HCT116 (cell line): ENCODE measurements around the gene APBA2. TPM values are rescaled to one million over a fixed set of nuclear protein-coding genes. Genes with fewer than 3 reads are reported as not detected.

Experiments used
- ATAC-seq: fragments of 200-7000 bp; cut with Tn5 transposase; 2 replicates; pipeline ENCODE4 v1.9.1; 2020; ENCODE audit warnings: mild to moderate bottlenecking, moderate library complexity
- BruUV-seq: library from RNA; stranded (reverse); fragments of 400-500 nt; replicated peaks from 2 replicates; lab custom pipeline; 2021; lab: Mats Ljungman, UMichigan
- CTCF ChIA-PET: fragments of 300-600 bp; sonication (Branson Sonifier 250); formaldehyde crosslinking; loops from one replicate; lab custom pipeline; 2021; ENCODE audit warnings: antibody characterized with exemption; lab: Charles Lee
- POLR2A ChIA-PET: fragments of 300-600, 350-600 bp; sonication (Branson Sonifier 250); formaldehyde crosslinking; loops from one replicate; lab custom pipeline; 2021; ENCODE audit warnings: antibody characterized with exemption; lab: Charles Lee
- RAD21 ChIA-PET, 2 experiments: fragments of 300-600 bp; sonication (Branson Sonifier 250); formaldehyde crosslinking; loops; one replicate each; lab custom pipeline; 2023; ENCODE audit warnings: low total read pairs in 2 of 2; ENCODE audit not compliant: uncharacterized antibody in 2 of 2, unreplicated experiment in 2 of 2, low non-redundant PET in 1 of 2; lab: Charles Lee
- DNase-seq: peaks from one replicate; pipeline ENCODE4 v3.0.0-alpha.2; 2010; ENCODE audit warnings: low read depth, low spot score
- H2AFZ ChIP-seq: fragments of 200-600 bp; shearing (Covaris generic), sonication (generic); 2 replicates; pipeline ENCODE4 v1.6.1; 2017; ENCODE audit warnings: low read depth, mixed run types, mixed read lengths, antibody characterized with exemption, low read length; ENCODE audit not compliant: poor library complexity, severe bottlenecking
- H3K27ac ChIP-seq: 2 replicates; pipeline ENCODE4 v1.5.1; 2012; ENCODE audit warnings: low read depth, low read length
- H3K27me3 ChIP-seq: fragments of 200-600 bp; sonication (generic); 2 replicates; pipeline ENCODE4 v1.6.1; 2016; ENCODE audit warnings: mixed run types, low read length, mixed read lengths; ENCODE audit not compliant: insufficient read depth
- H3K36me3 ChIP-seq, 2 experiments: fragments of 200-500 bp in 1 of 2; fragments of 200-600 bp in 1 of 2; sonication (Bioruptor generic) in 1 of 2; sonication (generic) in 1 of 2; 2 replicates each; pipeline versions ENCODE4 v1.5.1 to v1.6.1; 2014 to 2016; ENCODE audit warnings: low read length in 2 of 2, inconsistent platforms in 1 of 2, mixed read lengths in 1 of 2, mixed run types in 1 of 2; ENCODE audit not compliant: insufficient read depth in 2 of 2, control insufficient read depth in 1 of 2
- H3K4me1 ChIP-seq, 2 experiments: fragments of 200-600 bp in 1 of 2; sonication (generic) in 1 of 2; 2 replicates each; pipeline versions ENCODE4 v1.5.1 to v1.6.1; 2012 to 2017; ENCODE audit warnings: low read length in 2 of 2, inconsistent platforms in 1 of 2, mild to moderate bottlenecking in 1 of 2, mixed read lengths in 1 of 2, mixed run types in 1 of 2, moderate library complexity in 1 of 2; ENCODE audit not compliant: insufficient read depth in 2 of 2, control insufficient read depth in 1 of 2
- H3K4me2 ChIP-seq: fragments of 200-600 bp; sonication (generic); 2 replicates; pipeline ENCODE4 v1.6.1; 2017; ENCODE audit warnings: mixed run types, low read length, mixed read lengths
- H3K4me3 ChIP-seq, 2 experiments: fragments of 200-600 bp in 1 of 2; sonication (generic) in 1 of 2; replicated peaks in 1 of 2; 2 replicates each; pipeline ENCODE4 v1.5.1; 2011 to 2016; ENCODE audit warnings: low read length in 2 of 2, control low read depth in 1 of 2, low read depth in 1 of 2, mild to moderate bottlenecking in 1 of 2, mixed read lengths in 1 of 2, mixed run types in 1 of 2
- H3K79me2 ChIP-seq: fragments of 200-600 bp; sonication (generic); 2 replicates; pipeline ENCODE4 v1.6.1; 2017; ENCODE audit warnings: mild to moderate bottlenecking, mixed run types, low read length, moderate library complexity, mixed read lengths; ENCODE audit not compliant: insufficient read depth
- H3K9ac ChIP-seq: fragments of 200-600 bp; sonication (generic); 2 replicates; pipeline ENCODE4 v1.6.1; 2016; ENCODE audit warnings: low read length, mixed read lengths
- H3K9me2 ChIP-seq: fragments of 200-600 bp; sonication (generic), shearing (Covaris generic); 2 replicates; pipeline ENCODE4 v1.6.1; 2017; ENCODE audit warnings: mixed run types, mild to moderate bottlenecking, moderate library complexity; ENCODE audit not compliant: insufficient read depth
- H3K9me3 ChIP-seq, 2 experiments: fragments of 200-500 bp in 1 of 2; fragments of 200-600 bp in 1 of 2; sonication (Bioruptor generic) in 1 of 2; sonication (generic) in 1 of 2; 2 replicates each; pipeline ENCODE4 v1.6.1; 2014 to 2017; ENCODE audit warnings: low read length in 2 of 2, mixed read lengths in 2 of 2, inconsistent platforms in 1 of 2, low read depth in 1 of 2, mild to moderate bottlenecking in 1 of 2, mixed run types in 1 of 2, moderate library complexity in 1 of 2; ENCODE audit not compliant: control insufficient read depth in 1 of 2, insufficient read depth in 1 of 2
- H4K20me1 ChIP-seq: fragments of 200-600 bp; sonication (generic), shearing (Covaris generic); 2 replicates; pipeline ENCODE4 v1.6.1; 2017; ENCODE audit warnings: mixed run types, mild to moderate bottlenecking, moderate library complexity; ENCODE audit not compliant: insufficient read depth
- CBX3 ChIP-seq: IDR thresholded peaks from 2 replicates; pipeline ENCODE4 v1.6.1; 2012; ENCODE audit warnings: low read depth
- CEBPB ChIP-seq: IDR thresholded peaks from 2 replicates; pipeline ENCODE4 v1.6.1; 2012; ENCODE audit warnings: low read depth
- ELF1 ChIP-seq: IDR thresholded peaks from 2 replicates; pipeline ENCODE4 v1.6.1; 2012; ENCODE audit warnings: low read depth, borderline replicate concordance
- EZH2 ChIP-seq: fragments of 200-600 bp; sonication (generic); IDR thresholded peaks from 2 replicates; pipeline ENCODE4 v1.6.1; 2017; ENCODE audit warnings: antibody characterized with exemption, mixed run types
- EZH2phosphoT487 ChIP-seq: fragments of 200-600 bp; IDR thresholded peaks from 2 replicates; pipeline ENCODE4 v1.6.1; 2018; ENCODE audit warnings: antibody characterized with exemption, borderline replicate concordance
- JUND ChIP-seq: IDR thresholded peaks from 2 replicates; pipeline ENCODE4 v1.6.1; 2012
- POLR2A ChIP-seq: IDR thresholded peaks from 2 replicates; pipeline ENCODE4 v1.7.0; 2011; ENCODE audit warnings: borderline replicate concordance; ENCODE audit not compliant: insufficient read depth, insufficient read length; ENCODE audit errors: extremely low read depth
- POLR2AphosphoS5 ChIP-seq: IDR thresholded peaks from 2 replicates; pipeline ENCODE4 v1.6.1; 2011; ENCODE audit warnings: mild to moderate bottlenecking, low read depth, low read length, moderate library complexity
- RAD21 ChIP-seq: IDR thresholded peaks from 2 replicates; pipeline ENCODE4 v1.6.1; 2012; ENCODE audit warnings: low read depth, mild to moderate bottlenecking
- SIN3A ChIP-seq: IDR thresholded peaks from 2 replicates; pipeline ENCODE4 v1.6.1; 2012; ENCODE audit warnings: low read depth
- SP1 ChIP-seq: IDR thresholded peaks from 2 replicates; pipeline ENCODE4 v1.6.1; 2012; ENCODE audit warnings: low read depth
- SRF ChIP-seq: IDR thresholded peaks from 2 replicates; pipeline ENCODE4 v1.6.1; 2012; ENCODE audit warnings: low read depth
- YY1 ChIP-seq: IDR thresholded peaks from 2 replicates; pipeline ENCODE4 v1.6.1; 2011; ENCODE audit warnings: low read length, low read depth, moderate library complexity, mild to moderate bottlenecking; ENCODE audit not compliant: insufficient replicate concordance; ENCODE audit errors: extremely low read depth
- ZNF274 ChIP-seq: fragments of 200-500 bp; sonication (Bioruptor generic); IDR thresholded peaks from 2 replicates; pipeline ENCODE4 v1.6.1; 2014; ENCODE audit warnings: mild to moderate bottlenecking, low read depth, low read length, inconsistent platforms
- intact Hi-C: fragments of 100-400 bp; cut with micrococcal nuclease; formaldehyde crosslinking; loops from 2 replicates; pipeline ENCODE4 v1.10.0; 2022
- total RNA-seq: library from RNA; stranded (reverse); gene quantifications from one replicate; pipeline ENCODE4 v1.2.1, GENCODE V29; 2021; ENCODE audit not compliant: unreplicated experiment
- TF ChIP-seq, protein P1 (sequence below): IDR thresholded peaks from 2 replicates; pipeline ENCODE4 v1.6.1; 2012
- TF ChIP-seq, protein P2 (sequence below): IDR thresholded peaks from 2 replicates; pipeline ENCODE4 v1.6.1; 2011; ENCODE audit warnings: mild to moderate bottlenecking, low read length, moderate library complexity; ENCODE audit not compliant: insufficient replicate concordance; ENCODE audit errors: extremely low read depth
- TF ChIP-seq, protein P3 (sequence below), 3 experiments: fragments of 200-600 bp in 1 of 3; sonication (generic) in 1 of 3; IDR thresholded peaks in 2 of 3; conservative IDR thresholded peaks in 1 of 3; 2 replicates each; pipeline ENCODE4 v1.5.1; 2012 to 2017; ENCODE audit warnings: low read depth in 2 of 3, low read length in 2 of 3, antibody characterized with exemption in 1 of 3, borderline replicate concordance in 1 of 3, control low read depth in 1 of 3, mild to moderate bottlenecking in 1 of 3, mixed read lengths in 1 of 3, mixed run types in 1 of 3, moderate library complexity in 1 of 3; ENCODE audit not compliant: insufficient read depth in 1 of 3

APBA2 gene
- total RNA-seq, 1 experiment from 2014 or later = 0.47 TPM

GRCh38 chr15:28884151-28884940 is 1.4 kb upstream of the APBA2 start:
- ATAC-seq (no peak), DNase-seq (no peak)
- H3K4me3 ChIP-seq = no peak overlapping the region
- H3K27me3 ChIP-seq = no peaks in the 10 kb centered on the region
- CTCF ChIA-PET = no interaction called here
- no peaks in the 10 kb centered on the region for H3K36me3 ChIP-seq
- intact Hi-C loops = no loop called here
- RAD21 ChIA-PET = no interaction called here
- H2AFZ ChIP-seq = no peak overlapping the region
- no peak overlapping the region for H3K9ac ChIP-seq
- H3K79me2 ChIP-seq = no peaks in the 10 kb centered on the region
- TF ChIP-seq CEBPB = no peak
- no peak for TF ChIP-seq RAD21
- no peak for TF ChIP-seq SP1
- no peak for TF ChIP-seq ZNF274
- TF ChIP-seq SIN3A = no peak
- no peak for TF ChIP-seq POLR2AphosphoS5
- no peak for TF ChIP-seq EZH2phosphoT487
- no peak for TF ChIP-seq SRF
- TF ChIP-seq, protein P1, sequence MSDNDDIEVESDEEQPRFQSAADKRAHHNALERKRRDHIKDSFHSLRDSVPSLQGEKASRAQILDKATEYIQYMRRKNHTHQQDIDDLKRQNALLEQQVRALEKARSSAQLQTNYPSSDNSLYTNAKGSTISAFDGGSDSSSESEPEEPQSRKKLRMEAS = no peak
- TF ChIP-seq, protein P2, sequence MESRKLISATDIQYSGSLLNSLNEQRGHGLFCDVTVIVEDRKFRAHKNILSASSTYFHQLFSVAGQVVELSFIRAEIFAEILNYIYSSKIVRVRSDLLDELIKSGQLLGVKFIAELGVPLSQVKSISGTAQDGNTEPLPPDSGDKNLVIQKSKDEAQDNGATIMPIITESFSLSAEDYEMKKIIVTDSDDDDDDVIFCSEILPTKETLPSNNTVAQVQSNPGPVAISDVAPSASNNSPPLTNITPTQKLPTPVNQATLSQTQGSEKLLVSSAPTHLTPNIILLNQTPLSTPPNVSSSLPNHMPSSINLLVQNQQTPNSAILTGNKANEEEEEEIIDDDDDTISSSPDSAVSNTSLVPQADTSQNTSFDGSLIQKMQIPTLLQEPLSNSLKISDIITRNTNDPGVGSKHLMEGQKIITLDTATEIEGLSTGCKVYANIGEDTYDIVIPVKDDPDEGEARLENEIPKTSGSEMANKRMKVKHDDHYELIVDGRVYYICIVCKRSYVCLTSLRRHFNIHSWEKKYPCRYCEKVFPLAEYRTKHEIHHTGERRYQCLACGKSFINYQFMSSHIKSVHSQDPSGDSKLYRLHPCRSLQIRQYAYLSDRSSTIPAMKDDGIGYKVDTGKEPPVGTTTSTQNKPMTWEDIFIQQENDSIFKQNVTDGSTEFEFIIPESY = no peak
- no peak for TF ChIP-seq POLR2A
- no peak for TF ChIP-seq ELF1
- TF ChIP-seq CBX3 = no peak
- TF ChIP-seq EZH2 = no peak
- no peak for TF ChIP-seq JUND
- TF ChIP-seq YY1 = no peak
- TF ChIP-seq, protein P3, sequence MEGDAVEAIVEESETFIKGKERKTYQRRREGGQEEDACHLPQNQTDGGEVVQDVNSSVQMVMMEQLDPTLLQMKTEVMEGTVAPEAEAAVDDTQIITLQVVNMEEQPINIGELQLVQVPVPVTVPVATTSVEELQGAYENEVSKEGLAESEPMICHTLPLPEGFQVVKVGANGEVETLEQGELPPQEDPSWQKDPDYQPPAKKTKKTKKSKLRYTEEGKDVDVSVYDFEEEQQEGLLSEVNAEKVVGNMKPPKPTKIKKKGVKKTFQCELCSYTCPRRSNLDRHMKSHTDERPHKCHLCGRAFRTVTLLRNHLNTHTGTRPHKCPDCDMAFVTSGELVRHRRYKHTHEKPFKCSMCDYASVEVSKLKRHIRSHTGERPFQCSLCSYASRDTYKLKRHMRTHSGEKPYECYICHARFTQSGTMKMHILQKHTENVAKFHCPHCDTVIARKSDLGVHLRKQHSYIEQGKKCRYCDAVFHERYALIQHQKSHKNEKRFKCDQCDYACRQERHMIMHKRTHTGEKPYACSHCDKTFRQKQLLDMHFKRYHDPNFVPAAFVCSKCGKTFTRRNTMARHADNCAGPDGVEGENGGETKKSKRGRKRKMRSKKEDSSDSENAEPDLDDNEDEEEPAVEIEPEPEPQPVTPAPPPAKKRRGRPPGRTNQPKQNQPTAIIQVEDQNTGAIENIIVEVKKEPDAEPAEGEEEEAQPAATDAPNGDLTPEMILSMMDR (IDR thresholded peaks at IDR 0.05 in 2 of 3, conservative IDR thresholded peaks at IDR 0.05 in 1 of 3; ENCODE audit: borderline replicate concordance in 1 of 3, insufficient read depth in 1 of 3, low read depth in 2 of 3, low read length in 2 of 3) = no peak
- no peaks in the 10 kb centered on the region for H3K9me2 ChIP-seq
- H3K4me1 ChIP-seq = no peaks in the 10 kb centered on the region; a peak in 1 of 4 replicates
- no peaks in the 10 kb centered on the region for H4K20me1 ChIP-seq
- no peaks in the 10 kb centered on the region for H3K9me3 ChIP-seq
- BruUV-seq = no TSS peak
- POLR2A ChIA-PET = no interaction called here
- H3K27ac ChIP-seq = no peak overlapping the region
- H3K4me2 ChIP-seq = no peak overlapping the region
